Inferior parietal cortex (tissue), 1 donor: Measurements from ENCODE around the gene PTPN20.
"Not testable (repeated sequence)": the region's sequence is repeated elsewhere in the genome, so short reads cannot be mapped to it uniquely, and the experiment has no call there.

Experiments
- DNase-seq: peaks from one replicate; pipeline ENCODE4 v3.0.0-alpha.2; 2016; ENCODE audit errors: extremely low spot score

PTPN20 gene

GRCh38 chr10:46911144-46911876 lies at the start of gene PTPN20:
PTPN20 (plus strand) TSS chr10:46911428; CDS start chr10:46932500, 21,072 bp downstream.
- not testable (repeated sequence) for DNase-seq

- DNase-seq, result not testable (repeated sequence)
Measured at GRCh38 chr10:46869716-46870115, 41.5 kb upstream of the PTPN20 start.

- not testable (repeated sequence) for DNase-seq
Measured at GRCh38 chr10:46871583-46871982, 39.6 kb upstream of the PTPN20 start.

- DNase-seq, result not testable (repeated sequence)
Measured at GRCh38 chr10:46875304-46875703, 35.9 kb upstream of the PTPN20 start.

GRCh38 chr10:46876773-46877172 lies 34.5 kb upstream of the PTPN20 start:
- not testable (repeated sequence) for DNase-seq

GRCh38 chr10:46878761-46879160 lies 32.5 kb upstream of the PTPN20 start:
- peak; percentile 49 for DNase-seq

- peak; percentile 4 for DNase-seq
Measured at GRCh38 chr10:46890813-46891611, 20.2 kb upstream of the PTPN20 start.

GRCh38 chr10:46896762-46897692 lies 14.2 kb upstream of the PTPN20 start:
- DNase-seq, result not testable (repeated sequence)

GRCh38 chr10:46901247-46901646 lies 10.0 kb upstream of the PTPN20 start:
- DNase-seq, result not testable (repeated sequence)

GRCh38 chr10:46903874-46904273 lies 7.4 kb upstream of the PTPN20 start:
- DNase-seq, result not testable (repeated sequence)

- DNase-seq, result not testable (repeated sequence)
Measured at GRCh38 chr10:46906359-46906758, 4.9 kb upstream of the PTPN20 start.

GRCh38 chr10:46907185-46908117 lies 3.8 kb upstream of the PTPN20 start:
- not testable (repeated sequence) for DNase-seq

GRCh38 chr10:46922498-46922897 lies 11.3 kb downstream of the PTPN20 start:
- DNase-seq, result not testable (repeated sequence)

GRCh38 chr10:46925156-46925555 lies 13.9 kb downstream of the PTPN20 start:
- not testable (repeated sequence) for DNase-seq

GRCh38 chr10:46925853-46926252 lies 14.6 kb downstream of the PTPN20 start:
- not testable (repeated sequence) for DNase-seq

GRCh38 chr10:46928810-46929209 lies 17.6 kb downstream of the PTPN20 start:
- not testable (repeated sequence) for DNase-seq

GRCh38 chr10:46932383-46932782 lies 21.2 kb downstream of the PTPN20 start:
- not testable (repeated sequence) for DNase-seq

- DNase-seq, result not testable (repeated sequence)
Measured at GRCh38 chr10:46941091-46941490, 29.9 kb downstream of the PTPN20 start.

- DNase-seq, result not testable (repeated sequence)
Measured at GRCh38 chr10:46948687-46949518, 37.7 kb downstream of the PTPN20 start.
